NOMO-1 treated with dmso at 0.1 percent for 144 hours (cell line): ENCODE data around the gene TSHZ1.
"Not testable (repeated sequence)": the region's sequence is repeated elsewhere in the genome, so short reads cannot be mapped to it uniquely, and the experiment has no call there.

Source experiments
- DNase-seq: peaks from one replicate; lab custom pipeline; 2025; ENCODE audit not compliant: unreplicated experiment; lab: John Stamatoyannopoulos, UW

The TSHZ1 gene

GRCh38 chr18:75304678-75305557 is 94.3 kb downstream of the TSHZ1 start:
- no peak for DNase-seq

GRCh38 chr18:75305984-75306383 is 95.4 kb downstream of the TSHZ1 start:
- no peak for DNase-seq

- DNase-seq = no peak
Measured at GRCh38 chr18:75307530-75307929, 96.9 kb downstream of the TSHZ1 start.

GRCh38 chr18:75309564-75309963 is 99.0 kb downstream of the TSHZ1 start:
- no peak for DNase-seq

GRCh38 chr18:75314117-75314516 is 103.5 kb downstream of the TSHZ1 start:
- no peak for DNase-seq

- no peak for DNase-seq
Measured at GRCh38 chr18:75314606-75315005, 104.0 kb downstream of the TSHZ1 start.

GRCh38 chr18:75316223-75316622 is 105.6 kb downstream of the TSHZ1 start:
- DNase-seq = no peak

- DNase-seq = no peak
Measured at GRCh38 chr18:75316826-75317225, 106.2 kb downstream of the TSHZ1 start.

GRCh38 chr18:75317300-75317699 is 106.7 kb downstream of the TSHZ1 start:
- DNase-seq = no peak

GRCh38 chr18:75317703-75318102 is 107.1 kb downstream of the TSHZ1 start:
- no peak for DNase-seq

GRCh38 chr18:75319905-75320304 is 109.3 kb downstream of the TSHZ1 start:
- DNase-seq = no peak

- no peak for DNase-seq
Measured at GRCh38 chr18:75320506-75320905, 109.9 kb downstream of the TSHZ1 start.

- DNase-seq = no peak
Measured at GRCh38 chr18:75321431-75321830, 110.8 kb downstream of the TSHZ1 start.

GRCh38 chr18:75322206-75322605 is 111.6 kb downstream of the TSHZ1 start:
- DNase-seq = no peak

GRCh38 chr18:75323821-75324585 is 113.4 kb downstream of the TSHZ1 start:
- DNase-seq = no peak

- no peak for DNase-seq
Measured at GRCh38 chr18:75324686-75325257, 114.2 kb downstream of the TSHZ1 start.

GRCh38 chr18:75329753-75330152 is 119.2 kb downstream of the TSHZ1 start:
- DNase-seq = not testable (repeated sequence)

- no peak for DNase-seq
Measured at GRCh38 chr18:75330308-75330707, 119.7 kb downstream of the TSHZ1 start.

- DNase-seq = no peak
Measured at GRCh38 chr18:75334869-75335268, 124.3 kb downstream of the TSHZ1 start.

GRCh38 chr18:75335511-75335910 is 124.9 kb downstream of the TSHZ1 start:
- no peak for DNase-seq

GRCh38 chr18:75336767-75337166 is 126.2 kb downstream of the TSHZ1 start:
- no peak for DNase-seq

- no peak for DNase-seq
Measured at GRCh38 chr18:75337348-75337747, 126.8 kb downstream of the TSHZ1 start.
